LNCAP (cell line): ENCODE data around the gene AIG1.

Experiments
- TF ChIP-seq, protein P1 (sequence below): fragments of 450-650 bp; IDR thresholded peaks from 2 replicates; pipeline ENCODE4 v1.5.1; 2017; ENCODE audit warnings: mild to moderate bottlenecking

The AIG1 gene

DNA sequence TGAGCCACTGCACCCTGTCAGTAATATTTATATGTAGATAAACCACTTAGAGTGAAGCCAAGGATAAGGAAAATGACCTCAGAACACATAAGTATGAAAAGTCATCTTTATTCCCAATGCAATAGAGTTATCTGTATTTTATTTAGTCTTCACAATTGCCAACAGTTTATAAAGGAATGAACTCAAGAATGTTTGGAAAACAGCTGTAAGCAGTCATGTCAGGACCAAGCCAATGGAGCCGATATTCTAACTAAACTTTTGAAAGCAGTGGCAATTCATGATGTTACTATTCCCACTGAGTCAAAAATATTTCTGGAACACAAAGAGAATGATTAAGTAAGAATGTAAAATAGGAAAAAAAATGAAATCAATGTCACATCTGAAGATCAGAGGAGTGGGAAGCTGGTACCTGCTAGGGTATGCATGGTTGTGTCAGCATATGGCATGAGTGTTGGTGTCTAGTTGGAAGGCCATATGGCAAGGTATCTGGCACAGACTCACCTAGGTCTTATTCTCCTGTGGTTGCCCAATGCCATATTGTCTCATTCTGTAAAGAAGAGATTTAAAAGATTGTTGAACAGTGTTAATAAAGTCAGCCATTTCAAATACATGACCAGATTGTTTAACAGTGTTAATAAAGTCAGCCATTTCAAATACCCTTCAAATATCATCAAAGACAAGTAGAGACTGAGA is 271.6 kb downstream of the AIG1 start:
- TF ChIP-seq, protein P1, sequence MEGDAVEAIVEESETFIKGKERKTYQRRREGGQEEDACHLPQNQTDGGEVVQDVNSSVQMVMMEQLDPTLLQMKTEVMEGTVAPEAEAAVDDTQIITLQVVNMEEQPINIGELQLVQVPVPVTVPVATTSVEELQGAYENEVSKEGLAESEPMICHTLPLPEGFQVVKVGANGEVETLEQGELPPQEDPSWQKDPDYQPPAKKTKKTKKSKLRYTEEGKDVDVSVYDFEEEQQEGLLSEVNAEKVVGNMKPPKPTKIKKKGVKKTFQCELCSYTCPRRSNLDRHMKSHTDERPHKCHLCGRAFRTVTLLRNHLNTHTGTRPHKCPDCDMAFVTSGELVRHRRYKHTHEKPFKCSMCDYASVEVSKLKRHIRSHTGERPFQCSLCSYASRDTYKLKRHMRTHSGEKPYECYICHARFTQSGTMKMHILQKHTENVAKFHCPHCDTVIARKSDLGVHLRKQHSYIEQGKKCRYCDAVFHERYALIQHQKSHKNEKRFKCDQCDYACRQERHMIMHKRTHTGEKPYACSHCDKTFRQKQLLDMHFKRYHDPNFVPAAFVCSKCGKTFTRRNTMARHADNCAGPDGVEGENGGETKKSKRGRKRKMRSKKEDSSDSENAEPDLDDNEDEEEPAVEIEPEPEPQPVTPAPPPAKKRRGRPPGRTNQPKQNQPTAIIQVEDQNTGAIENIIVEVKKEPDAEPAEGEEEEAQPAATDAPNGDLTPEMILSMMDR: no peak

DNA sequence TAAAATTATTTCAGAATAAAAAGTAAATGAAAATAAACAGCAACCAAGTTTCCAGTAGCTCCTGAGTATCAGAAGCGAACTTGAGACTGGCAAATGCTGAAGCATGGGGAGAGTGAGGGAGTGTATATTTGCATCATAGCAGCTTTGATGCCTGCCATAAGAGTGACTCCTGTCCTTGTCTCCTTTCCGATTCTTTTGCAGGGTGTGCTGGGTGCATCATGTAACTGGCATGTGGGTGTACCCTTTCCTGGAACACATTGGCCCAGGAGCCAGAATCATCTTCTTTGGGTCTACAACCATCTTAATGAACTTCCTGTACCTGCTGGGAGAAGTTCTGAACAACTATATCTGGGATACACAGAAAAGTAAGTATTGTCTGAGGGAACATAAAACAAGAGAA is 272.4 kb downstream of the AIG1 start:
- TF ChIP-seq, protein P1: no peak

DNA sequence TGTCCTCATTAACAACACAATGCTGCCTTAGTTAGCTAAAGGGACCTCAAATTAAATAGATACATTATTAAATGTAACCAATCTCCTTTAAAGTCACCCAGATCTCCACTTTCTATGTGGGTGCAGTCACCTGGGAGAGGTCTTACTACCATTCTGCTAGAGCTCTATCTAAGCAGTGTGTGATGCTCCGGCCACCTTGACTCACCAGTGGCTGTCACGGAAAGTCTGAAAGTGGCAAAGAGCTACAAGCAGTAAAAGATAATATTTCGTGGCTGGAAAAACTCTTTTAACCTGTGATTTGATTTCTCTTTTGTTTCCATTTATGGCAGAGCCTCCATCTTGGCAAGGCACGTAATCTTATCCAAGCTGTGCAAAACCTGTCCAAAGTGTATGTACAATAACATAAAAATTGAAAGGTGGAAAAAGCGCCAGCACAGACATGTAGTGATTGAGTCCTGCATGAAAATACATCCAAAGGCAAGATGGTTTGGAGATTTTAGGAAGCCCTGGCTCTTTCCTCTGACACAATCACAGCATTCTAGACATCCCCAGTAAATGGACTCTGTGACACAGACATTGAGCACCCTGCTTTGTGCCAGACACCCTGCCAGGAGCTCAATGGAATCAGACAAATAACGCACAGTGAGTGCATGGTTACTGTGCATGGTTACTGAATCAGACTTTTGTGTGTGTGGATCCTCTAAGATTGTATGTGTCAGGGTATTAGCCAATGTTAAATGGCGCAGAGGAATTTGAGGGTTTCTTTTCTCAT is 273.2 kb downstream of the AIG1 start:
- TF ChIP-seq, protein P1: no peak

DNA sequence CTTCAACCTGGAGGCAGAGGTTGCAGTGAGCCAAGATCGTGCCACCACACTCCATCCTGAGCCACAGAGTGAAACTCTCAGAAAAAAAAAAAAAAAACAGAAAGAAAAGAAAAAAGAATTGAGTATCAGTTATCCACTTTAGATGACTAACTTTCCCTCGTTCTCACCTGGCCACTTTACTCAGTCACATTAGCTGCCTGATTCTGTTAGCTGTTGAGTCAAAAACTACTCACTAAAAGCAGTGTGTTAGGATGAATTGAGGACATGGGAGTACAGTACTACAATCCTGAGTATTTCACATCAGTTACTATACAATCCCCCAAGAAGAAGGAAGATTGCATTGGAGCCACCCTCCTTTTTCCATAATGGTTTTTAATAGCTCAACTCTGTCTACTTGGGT is 275.2 kb downstream of the AIG1 start:
- TF ChIP-seq, protein P1: no peak

DNA sequence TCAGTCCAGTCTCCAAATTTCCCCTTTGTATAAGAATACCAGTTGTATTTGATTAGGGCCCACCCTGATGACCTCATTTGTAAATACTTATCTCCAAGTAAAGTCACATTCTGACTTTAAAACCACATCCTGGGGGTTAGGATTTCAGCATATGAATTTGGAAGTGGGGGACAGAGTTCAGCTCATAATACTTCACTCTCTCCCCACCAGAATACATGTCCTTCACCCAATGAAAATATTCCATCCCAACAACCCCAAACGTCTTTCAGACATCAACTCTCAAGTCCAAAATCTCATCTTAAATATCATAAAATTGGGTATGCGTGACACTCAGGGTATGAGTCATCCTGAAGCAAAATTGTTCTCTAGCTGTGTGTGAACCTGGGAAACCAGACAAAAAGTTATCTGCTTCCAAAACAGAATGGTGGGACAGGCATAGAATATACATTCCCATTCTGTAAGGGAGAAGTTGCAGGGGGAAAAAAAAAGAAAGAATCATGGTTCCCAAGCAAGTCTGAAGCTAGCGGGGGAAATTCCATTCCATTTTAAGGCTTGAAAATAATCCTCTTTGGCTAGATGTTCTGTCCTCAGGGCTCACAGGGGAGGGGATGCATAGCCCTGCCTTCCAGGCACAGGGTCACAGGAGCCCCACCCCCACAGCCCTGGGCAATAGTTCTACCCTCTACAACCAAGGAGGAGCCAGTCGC is 275.9 kb downstream of the AIG1 start:
- TF ChIP-seq, protein P1: no peak

DNA sequence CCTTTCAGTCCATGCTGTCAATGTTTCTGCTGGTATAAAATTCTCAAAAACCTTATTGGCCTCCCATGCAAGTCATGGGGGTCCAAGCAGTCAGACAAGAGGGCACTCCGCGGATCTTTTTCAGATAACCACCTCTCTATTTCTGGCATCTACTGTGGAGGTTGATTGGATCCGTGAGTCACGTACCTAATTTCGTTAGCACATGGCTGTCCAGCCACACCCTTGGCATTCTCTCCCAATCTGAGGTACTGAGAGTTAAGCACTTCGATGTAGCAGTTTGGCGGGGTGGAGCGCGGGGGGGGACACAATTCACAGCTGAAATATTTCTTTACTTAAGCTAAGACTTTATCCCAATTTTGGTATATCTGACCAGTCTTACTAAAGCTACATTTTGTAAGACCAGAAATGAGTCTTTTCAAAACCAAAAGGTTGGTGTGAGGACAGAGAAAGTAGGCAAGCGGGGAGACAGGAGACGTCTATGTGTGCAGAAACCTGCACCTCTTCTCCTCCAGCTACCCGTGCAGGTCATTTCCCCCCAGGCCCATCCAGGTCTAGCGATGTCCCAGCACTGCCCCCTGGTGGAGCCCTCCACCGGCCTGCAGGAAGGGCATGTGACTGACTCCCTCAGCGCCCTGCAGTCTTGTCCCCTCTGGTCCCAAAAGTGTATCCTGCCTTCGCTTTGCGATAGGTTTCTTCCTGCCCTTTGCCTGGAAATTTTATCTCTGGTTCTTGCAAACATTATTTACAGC is 276.7 kb downstream of the AIG1 start:
- TF ChIP-seq, protein P1: peak; percentile 72

DNA sequence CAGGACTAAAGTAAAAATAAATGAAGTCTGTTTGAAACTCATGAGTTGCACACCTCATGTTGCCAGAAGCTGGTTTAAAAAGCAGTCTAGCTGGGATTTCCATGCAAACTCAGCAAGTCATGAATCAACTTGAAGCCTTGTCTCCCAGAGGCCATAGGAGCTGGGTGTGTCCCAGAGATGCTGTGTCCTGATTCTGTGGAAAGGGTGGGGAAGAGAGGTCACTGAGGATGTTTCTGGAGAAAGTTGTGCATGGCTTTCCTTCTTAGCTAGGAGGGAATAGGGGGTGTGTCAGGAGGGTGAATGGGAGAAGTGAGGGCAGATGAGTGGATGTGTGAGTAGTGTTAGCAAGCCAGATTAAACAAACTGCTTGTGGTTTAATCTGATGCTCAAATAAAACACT is 278.5 kb downstream of the AIG1 start:
- TF ChIP-seq, protein P1: no peak
